GM18505 (cell line): ENCODE measurements around the gene VPS39.
"Not testable (repeated sequence)": the region's sequence is repeated elsewhere in the genome, so short reads cannot be mapped to it uniquely, and the experiment has no call there.

Experiments used
- ATAC-seq: cut with Tn5 transposase; IDR thresholded peaks from one replicate; pipeline ENCODE4 v1.9.1; 2021; ENCODE audit not compliant: unreplicated experiment
- POLR2A ChIP-seq: IDR thresholded peaks from 4 replicates; pipeline ENCODE4 v1.6.1; 2011; ENCODE audit warnings: borderline replicate concordance; ENCODE audit not compliant: insufficient read depth, insufficient read length; ENCODE audit errors: extremely low read depth

The VPS39 gene, protein sequence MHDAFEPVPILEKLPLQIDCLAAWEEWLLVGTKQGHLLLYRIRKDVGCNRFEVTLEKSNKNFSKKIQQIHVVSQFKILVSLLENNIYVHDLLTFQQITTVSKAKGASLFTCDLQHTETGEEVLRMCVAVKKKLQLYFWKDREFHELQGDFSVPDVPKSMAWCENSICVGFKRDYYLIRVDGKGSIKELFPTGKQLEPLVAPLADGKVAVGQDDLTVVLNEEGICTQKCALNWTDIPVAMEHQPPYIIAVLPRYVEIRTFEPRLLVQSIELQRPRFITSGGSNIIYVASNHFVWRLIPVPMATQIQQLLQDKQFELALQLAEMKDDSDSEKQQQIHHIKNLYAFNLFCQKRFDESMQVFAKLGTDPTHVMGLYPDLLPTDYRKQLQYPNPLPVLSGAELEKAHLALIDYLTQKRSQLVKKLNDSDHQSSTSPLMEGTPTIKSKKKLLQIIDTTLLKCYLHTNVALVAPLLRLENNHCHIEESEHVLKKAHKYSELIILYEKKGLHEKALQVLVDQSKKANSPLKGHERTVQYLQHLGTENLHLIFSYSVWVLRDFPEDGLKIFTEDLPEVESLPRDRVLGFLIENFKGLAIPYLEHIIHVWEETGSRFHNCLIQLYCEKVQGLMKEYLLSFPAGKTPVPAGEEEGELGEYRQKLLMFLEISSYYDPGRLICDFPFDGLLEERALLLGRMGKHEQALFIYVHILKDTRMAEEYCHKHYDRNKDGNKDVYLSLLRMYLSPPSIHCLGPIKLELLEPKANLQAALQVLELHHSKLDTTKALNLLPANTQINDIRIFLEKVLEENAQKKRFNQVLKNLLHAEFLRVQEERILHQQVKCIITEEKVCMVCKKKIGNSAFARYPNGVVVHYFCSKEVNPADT

GRCh38 chr15:42207674-42208579, at the start of gene VPS39:
VPS39 (minus strand) TSS chr15:42208304; CDS start chr15:42208153, 151 bp downstream.
- ATAC-seq, result peak; percentile 72
- TF ChIP-seq POLR2A, result peak; percentile 90

- TF ChIP-seq POLR2A, result no peak
- no peak for ATAC-seq
Observed at GRCh38 chr15:42253300-42253699, 45.2 kb upstream of the VPS39 start.

- no peak for ATAC-seq
- TF ChIP-seq POLR2A, result no peak
Observed at GRCh38 chr15:42240823-42241222, 32.7 kb upstream of the VPS39 start.

DNA sequence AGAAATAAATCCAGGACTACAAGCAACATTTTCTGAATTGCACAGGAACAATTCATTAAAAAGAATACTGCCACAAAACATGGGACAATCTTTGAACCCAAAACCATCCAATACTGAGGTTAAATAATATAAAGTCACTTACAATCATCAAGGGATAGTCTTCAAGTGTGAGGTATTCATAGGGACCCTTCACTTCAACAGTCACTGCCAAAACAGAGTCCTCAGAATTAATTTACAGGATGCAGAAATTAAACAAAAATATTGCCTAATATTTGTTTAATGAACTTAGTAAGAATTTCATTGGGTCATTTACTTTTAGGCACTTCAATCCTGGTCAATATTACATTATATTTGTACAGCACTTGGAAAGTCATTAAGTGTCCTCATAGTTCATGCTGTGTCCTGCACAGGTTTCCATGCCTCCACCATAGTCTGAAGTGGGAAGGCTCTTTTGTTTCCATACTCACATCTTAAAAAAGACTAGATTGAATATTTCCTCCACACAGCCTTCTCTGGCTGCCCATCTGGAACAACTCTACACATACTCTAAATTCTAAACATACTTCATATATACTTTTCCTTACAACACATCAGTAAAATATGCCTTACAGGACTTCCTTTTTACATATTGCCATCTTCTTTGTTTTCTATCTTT, 31.6 kb upstream of the VPS39 start:
- no peak for ATAC-seq

GRCh38 chr15:42233107-42233506, 25.0 kb upstream of the VPS39 start:
- no peak for TF ChIP-seq POLR2A
- ATAC-seq, result no peak

More for the DNA sequence above, 31.6 kb upstream of the VPS39 start:
- no peak for TF ChIP-seq POLR2A

- ATAC-seq, result no peak
- TF ChIP-seq POLR2A, result no peak
Observed at GRCh38 chr15:42232606-42233005, 24.5 kb upstream of the VPS39 start.

GRCh38 chr15:42231088-42231487, 23.0 kb upstream of the VPS39 start:
- TF ChIP-seq POLR2A, result no peak
- ATAC-seq, result no peak

DNA sequence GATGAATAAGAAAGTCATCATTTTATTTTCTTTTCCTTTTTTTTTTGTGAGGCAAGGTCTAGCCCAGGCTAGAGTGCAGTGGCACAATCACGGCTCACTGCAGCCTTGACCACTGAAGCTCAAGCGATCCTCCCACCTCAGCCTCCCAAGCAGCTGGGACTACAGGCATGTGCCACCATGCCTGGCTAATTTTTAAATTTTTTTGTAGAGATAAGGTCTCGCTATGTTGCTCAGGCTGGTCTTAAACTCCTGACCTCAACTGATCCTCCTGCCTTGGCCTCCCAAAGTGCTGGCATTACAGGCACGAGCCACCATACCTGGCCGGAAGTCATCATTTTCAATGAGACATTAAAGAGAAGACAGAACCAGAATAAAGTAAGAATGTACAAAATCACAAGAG, 20.9 kb upstream of the VPS39 start:
- not testable (repeated sequence) for ATAC-seq

DNA sequence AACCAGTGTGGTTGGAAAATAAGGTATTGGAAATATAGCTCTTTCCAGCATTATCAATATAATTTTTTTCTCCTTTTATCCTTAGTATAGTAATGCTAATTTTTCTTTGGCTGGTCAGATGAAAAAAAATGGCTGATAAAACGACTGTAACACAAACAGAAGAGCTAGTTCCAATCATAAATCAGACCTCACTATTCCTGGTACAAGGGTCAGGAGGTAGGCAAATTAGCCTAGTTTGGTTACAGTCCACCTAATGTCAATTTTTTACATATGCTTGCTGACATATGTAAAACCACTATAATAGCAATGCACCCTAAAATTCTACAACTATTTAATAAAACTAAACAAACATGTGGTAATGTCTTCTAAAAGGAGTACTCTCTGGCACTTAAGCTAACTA, 19.9 kb upstream of the VPS39 start:
- no peak for ATAC-seq
- no peak for TF ChIP-seq POLR2A

DNA sequence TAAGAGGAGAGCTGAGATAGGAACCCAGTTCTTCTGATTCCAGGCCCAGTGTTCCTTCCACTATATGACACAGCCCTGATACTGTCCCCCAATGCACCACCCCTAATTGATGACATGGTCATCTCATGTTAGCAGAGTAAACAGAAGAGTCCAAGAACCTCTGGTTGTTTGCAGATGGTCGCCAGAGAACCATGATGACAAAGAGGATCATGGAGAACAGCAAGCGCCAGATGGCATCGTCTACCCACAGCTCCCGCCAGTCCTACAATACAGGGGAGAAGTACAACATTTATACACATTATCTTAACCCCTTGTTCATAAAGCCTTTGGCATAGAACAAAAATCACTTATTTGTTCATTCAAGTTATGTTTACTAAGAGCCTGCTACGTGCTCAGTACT, 18.5 kb upstream of the VPS39 start:
- no peak for TF ChIP-seq POLR2A
- ATAC-seq, result no peak

DNA sequence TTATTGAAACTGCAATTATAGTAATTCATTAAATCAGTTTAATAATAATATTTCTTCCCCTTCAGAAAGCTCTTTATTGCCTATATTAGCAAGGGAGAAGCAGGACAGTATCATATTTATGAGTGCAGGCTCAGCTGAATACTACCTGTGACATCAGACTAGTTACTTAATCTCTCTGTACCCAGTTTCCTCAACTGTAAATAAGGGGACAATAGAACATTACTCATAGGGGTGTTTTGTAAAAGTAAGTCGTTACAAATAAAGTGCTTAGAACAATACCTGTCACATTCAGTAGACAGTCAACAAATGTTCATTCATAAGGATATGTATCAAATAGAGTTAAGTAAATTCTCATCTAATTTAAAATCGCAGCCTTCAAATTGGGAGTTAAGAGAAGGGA, 12.1 kb upstream of the VPS39 start:
- ATAC-seq, result no peak
- no peak for TF ChIP-seq POLR2A

DNA sequence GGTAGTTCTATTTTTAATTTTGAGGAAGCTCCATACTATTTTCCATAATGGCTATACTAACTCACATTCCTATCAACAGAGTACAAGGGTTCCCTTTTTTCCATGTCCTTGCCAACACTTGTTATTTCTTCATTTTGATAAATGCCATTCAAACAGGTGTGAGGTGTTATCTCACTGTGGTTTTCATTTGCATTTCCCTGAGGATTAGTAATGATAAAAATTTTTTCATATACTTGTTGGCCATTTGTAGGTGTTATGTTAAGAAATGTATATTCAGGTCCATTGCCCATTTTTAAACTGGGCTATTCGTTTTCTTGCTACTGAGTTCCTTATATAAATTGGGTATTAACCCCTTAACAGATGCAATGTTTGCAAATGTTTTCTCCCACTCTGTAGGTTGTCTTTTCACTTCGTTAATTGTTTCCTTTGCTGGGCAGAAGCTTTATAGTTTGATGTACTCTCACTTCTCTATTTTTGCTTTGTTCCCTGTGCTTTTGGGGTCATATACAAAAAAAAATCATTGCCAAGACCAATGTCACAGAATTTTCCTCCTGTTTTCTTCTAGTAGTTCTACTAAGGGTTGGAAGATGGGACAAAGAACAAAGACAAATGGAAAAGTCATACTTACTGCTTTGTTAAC, 11.0 kb upstream of the VPS39 start:
- no peak for TF ChIP-seq POLR2A
- no peak for ATAC-seq
